GM19397 (cell line): Measurements from ENCODE around the gene HSPA6.
"Not testable (repeated sequence)": the region's sequence is repeated elsewhere in the genome, so short reads cannot be mapped to it uniquely, and the experiment has no call there.

ENCODE experiments used
- ATAC-seq: cut with Tn5 transposase; IDR thresholded peaks from one replicate; pipeline ENCODE4 v1.9.1; 2021; ENCODE audit warnings: mild to moderate bottlenecking, moderate library complexity; ENCODE audit not compliant: unreplicated experiment

Gene HSPA6

DNA sequence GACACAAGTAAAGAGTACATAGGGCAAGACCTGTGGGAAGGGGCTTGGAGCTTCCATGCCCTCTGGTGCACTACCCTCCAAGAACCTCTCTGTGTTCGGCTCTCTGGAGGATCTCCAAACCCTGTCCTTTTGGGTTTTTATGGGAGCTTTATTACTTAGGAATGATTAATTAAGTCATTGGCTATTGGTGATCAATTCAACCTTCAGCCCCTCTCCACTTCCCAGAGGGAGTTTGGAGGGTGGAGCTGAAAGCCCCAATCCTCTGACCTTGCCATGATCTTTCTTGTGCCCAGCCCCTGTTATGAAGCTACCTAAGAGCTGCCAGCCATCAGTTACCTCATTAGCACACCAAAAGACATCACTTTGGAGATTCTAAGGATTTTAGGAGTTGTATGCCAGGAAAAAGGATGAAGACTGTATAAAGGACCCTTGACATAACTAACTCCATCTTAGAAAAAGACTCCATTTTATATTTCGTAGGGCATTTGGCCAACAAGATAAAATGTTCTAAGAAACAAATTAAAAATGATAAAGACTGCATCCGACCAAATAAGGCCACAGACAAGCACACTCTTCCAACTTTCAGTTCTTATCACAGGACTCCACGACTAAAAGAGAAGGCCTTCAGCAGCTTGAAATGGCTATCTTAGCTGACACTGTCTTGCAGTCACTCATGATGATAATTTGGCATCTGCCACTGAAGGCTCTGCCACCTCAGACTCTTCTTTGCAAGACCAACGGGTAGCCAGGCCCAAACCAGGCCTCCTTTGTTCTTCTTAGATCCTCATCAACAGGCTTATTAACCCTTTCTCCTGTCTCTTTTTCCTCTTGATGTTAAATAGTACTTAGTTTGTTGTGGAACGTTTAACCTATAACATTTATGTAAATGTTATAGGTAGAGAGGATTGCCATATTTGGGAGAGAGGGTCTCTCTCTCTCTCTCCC, 33.4 kb downstream of the HSPA6 start:
- ATAC-seq, result not testable (repeated sequence)

GRCh38 chr1:161560960-161561715, 36.8 kb downstream of the HSPA6 start:
- not testable (repeated sequence) for ATAC-seq

DNA sequence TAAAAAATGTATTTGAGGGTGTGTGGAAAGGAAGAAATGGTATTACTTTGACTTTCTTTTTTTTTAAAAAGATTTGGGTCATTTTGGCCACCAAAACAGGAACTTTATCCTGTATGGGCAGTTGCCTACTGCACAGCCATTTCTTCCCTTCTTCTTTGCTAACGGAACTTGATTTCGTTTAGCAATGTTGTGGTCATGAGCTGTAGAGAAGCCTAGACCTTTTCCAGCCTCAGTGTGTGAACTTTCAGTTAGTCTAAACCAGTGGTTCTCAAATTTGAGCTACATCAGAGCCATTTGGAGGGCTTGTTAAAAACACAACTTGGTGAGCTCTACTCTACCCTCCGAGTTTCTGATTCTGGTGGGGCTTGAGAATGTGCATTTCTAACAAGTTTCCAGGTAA, 38.1 kb downstream of the HSPA6 start:
- not testable (repeated sequence) for ATAC-seq

- not testable (repeated sequence) for ATAC-seq
Observed at GRCh38 chr1:161563522-161563921, 39.2 kb downstream of the HSPA6 start.

DNA sequence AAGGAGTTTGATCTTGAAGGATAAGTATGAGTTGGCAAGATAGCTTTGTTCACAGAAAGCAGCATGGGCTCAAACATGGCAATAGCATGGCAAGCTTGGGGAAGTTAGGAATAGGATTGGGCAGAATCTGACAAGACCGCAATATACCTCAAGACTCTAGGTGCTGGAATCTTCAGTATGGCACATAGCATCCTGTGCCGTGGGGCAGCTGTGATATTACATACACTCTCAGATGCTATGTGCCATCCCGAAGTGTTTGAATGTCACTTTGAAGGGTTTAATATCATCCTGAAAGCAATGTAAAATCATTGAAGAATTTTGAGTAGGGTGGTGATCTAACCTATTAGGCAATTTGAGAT, 42.2 kb downstream of the HSPA6 start:
- not testable (repeated sequence) for ATAC-seq

- ATAC-seq, result not testable (repeated sequence)
Observed at GRCh38 chr1:161571703-161572102, 47.4 kb downstream of the HSPA6 start.
